Activated CD4-positive, alpha-beta T cell treated with anti-CD3 and anti-CD28 coated beads, Interleukin-2, amount 10 ng/mL, durations not matched to agents 7 days and 5 days (primary cell): ENCODE data around the gene SH3BP4. TPM values are rescaled to one million over a fixed set of nuclear protein-coding genes. Genes with fewer than 3 reads are reported as not detected.

ENCODE experiments used
- CTCF ChIA-PET: fragments of 350-600 bp; sonication (Branson Sonifier 250); formaldehyde crosslinking; loops from one replicate; lab custom pipeline; 2021; ENCODE audit warnings: antibody characterized with exemption; lab: Charles Lee
- POLR2A ChIA-PET: fragments of 350-600 bp; sonication (Branson Sonifier 250); formaldehyde crosslinking; loops from one replicate; lab custom pipeline; 2021; ENCODE audit warnings: antibody characterized with exemption; lab: Charles Lee
- DNase-seq: peaks from one replicate; pipeline ENCODE4 v3.0.0-alpha.2; 2020
- H3K27ac Mint-ChIP-seq: one replicate; pipeline ENCODE4 v1.8.0; 2021; ENCODE audit warnings: mild to moderate bottlenecking, moderate library complexity, mixed read lengths
- H3K27me3 Mint-ChIP-seq: one replicate; pipeline ENCODE4 v1.8.0; 2021; ENCODE audit warnings: mixed read lengths
- H3K36me3 Mint-ChIP-seq: one replicate; pipeline ENCODE4 v1.8.0; 2021; ENCODE audit warnings: low read depth, mixed read lengths
- H3K4me1 Mint-ChIP-seq: one replicate; pipeline ENCODE4 v1.8.0; 2021; ENCODE audit warnings: mixed read lengths
- H3K4me3 Mint-ChIP-seq: one replicate; pipeline ENCODE4 v1.8.0; 2021; ENCODE audit warnings: mild to moderate bottlenecking, moderate library complexity, mixed read lengths
- H3K9me3 Mint-ChIP-seq: one replicate; pipeline ENCODE4 v1.8.0; 2021; ENCODE audit warnings: mixed read lengths
- total RNA-seq, 2 experiments: library from RNA; stranded (reverse); gene quantifications; one replicate each; pipeline ENCODE4 v1.2.3, GENCODE V29; 2021

The SH3BP4 gene
- total RNA-seq, 2 experiments from 2014 or later: not detected

GRCh38 chr2:234963773-234964615 lies 12.2 kb downstream of the SH3BP4 start:
- H3K9me3 Mint-ChIP-seq: no peaks in the 10 kb centered on the region

DNA sequence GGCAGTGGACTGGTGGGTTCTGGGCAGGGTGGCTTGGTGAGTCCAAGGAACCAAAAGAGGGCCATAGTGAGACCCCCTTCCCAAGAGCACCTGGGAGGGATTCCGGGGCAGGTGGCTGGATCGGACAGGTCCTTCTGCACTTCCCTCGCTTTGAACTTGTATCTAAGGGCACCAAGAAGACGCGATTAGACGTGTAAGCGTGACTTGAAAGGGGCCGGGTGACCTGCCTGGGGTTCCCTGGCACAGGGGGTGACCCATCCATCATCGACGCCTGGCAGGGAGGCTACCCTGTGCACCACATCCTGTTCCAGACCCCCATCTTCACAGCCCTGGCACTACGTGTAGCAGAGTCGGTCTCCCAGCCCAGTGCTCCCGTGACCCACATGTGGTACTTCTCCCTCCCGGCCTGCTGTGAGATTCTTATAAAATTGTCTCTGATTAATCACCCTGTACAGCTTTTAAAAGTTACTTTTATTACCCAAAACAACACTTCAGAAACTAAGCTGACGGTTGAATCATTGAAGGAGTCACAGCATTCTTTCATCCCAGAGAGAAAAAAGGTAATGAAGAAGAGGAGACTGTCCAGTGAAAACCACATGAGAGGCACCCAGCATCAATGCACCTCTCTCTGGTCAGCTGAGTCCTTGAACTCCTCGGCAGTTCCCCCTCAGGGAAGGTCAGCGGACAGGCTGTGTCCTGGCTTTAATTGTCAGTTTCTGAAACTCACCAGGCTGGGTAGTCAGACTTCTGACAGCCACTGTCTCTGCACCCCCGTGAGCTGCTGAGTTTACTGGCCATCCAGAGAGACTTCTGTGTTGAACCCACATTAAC lies 13.0 kb downstream of the SH3BP4 start:
- Mint-ChIP-seq H3K27me3 (peaks cover 6% of the 10 kb centered on the region), H3K9me3 (no peaks in the 10 kb centered on the region), H3K27ac (no peak overlapping the region), H3K4me1 (no peaks in the 10 kb centered on the region), H3K36me3 (no peaks in the 10 kb centered on the region), H3K4me3 (no peak overlapping the region)
- ChIA-PET POLR2A (no interaction called here), CTCF (no interaction called here)
- DNase-seq: no peak

More at GRCh38 chr2:234963773-234964615, 12.2 kb downstream of the SH3BP4 start:
- Mint-ChIP-seq H3K36me3 (no peaks in the 10 kb centered on the region), H3K4me3 (no peak overlapping the region), H3K27me3 (peaks cover 3% of the 10 kb centered on the region), H3K27ac (no peak overlapping the region), H3K4me1 (no peaks in the 10 kb centered on the region)
- ChIA-PET POLR2A (no interaction called here), CTCF (no interaction called here)
- no peak for DNase-seq

DNA sequence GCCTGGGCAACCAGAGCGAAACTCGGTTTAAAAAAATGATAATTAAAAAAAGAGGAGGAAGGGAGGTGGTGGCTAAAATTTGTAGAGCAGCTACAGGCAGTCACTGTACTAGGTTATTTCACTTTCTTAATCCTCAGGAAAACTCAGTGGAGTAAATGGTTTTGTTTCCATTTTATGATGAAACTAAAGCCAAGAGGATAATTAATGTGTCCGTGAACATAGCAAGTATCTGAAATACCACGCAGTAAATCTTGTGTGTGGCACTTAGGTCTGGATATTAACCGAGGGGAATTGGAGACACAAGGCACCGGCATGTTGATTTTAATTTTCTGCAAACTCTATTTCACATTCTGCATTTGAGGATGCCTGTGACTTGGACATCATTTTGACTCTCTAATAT lies 14.5 kb downstream of the SH3BP4 start:
- Mint-ChIP-seq H3K4me1 (no peaks in the 10 kb centered on the region), H3K27ac (no peak overlapping the region), H3K36me3 (no peaks in the 10 kb centered on the region), H3K27me3 (peaks cover 7% of the 10 kb centered on the region), H3K9me3 (no peaks in the 10 kb centered on the region), H3K4me3 (no peak overlapping the region)
- ChIA-PET CTCF (no interaction called here), POLR2A (no interaction called here)
- DNase-seq: no peak

GRCh38 chr2:234967201-234967869 lies 15.5 kb downstream of the SH3BP4 start:
- CTCF ChIA-PET: interaction anchor here (0.5 kb wide), 1 partner anchor 81 kb away, joined by 3 read pairs; no protein-coding TSS in a partner anchor
- H3K27ac Mint-ChIP-seq: no peak overlapping the region
- POLR2A ChIA-PET: no interaction called here

GRCh38 chr2:234967870-234968208 lies 16.0 kb downstream of the SH3BP4 start:
- no peaks in the 10 kb centered on the region for H3K36me3 Mint-ChIP-seq
- no peak for DNase-seq
- H3K27ac Mint-ChIP-seq: no peak overlapping the region
- peaks cover 7% of the 10 kb centered on the region for H3K27me3 Mint-ChIP-seq
- ChIA-PET POLR2A (no interaction called here), CTCF (no interaction called here)
- no peak overlapping the region for H3K4me3 Mint-ChIP-seq
- H3K4me1 Mint-ChIP-seq: no peaks in the 10 kb centered on the region
- H3K9me3 Mint-ChIP-seq: no peaks in the 10 kb centered on the region

More at GRCh38 chr2:234967201-234967869, 15.5 kb downstream of the SH3BP4 start:
- Mint-ChIP-seq H3K9me3 (no peaks in the 10 kb centered on the region), H3K4me3 (no peak overlapping the region), H3K36me3 (no peaks in the 10 kb centered on the region), H3K4me1 (no peaks in the 10 kb centered on the region), H3K27me3 (peaks cover 7% of the 10 kb centered on the region)
- no peak for DNase-seq

DNA sequence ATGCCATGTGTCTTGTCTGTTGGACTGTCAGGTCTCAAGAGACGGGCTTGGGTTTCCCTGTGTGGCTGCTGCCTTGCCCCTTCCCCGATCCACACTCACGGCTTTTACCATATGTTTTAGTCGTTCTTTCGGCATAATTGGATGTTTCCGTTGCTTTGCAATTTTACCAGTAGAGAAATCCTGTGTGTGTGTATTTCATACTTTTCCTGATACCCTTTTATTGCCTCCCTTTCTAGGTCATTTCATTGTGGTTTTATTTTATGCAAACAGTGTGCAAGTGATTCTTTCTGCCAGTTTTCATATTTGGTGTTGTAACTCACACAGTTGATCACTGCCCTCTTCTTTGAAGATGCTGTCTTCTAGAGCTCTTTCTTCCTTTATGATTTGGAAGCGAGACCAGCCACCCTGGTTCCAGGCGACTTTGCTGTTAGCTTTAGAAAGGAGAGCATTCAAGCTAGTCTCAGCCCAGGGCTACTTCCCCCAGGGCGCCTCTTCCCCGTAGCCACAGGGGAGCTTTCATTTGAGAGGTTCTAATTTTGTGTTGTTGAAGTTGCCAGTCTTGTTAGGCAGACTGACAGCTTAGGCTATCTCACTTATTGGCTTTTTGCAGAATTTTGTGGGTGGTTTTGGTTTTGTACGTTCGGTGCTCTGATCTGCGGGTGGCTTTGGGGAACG lies 17.0 kb downstream of the SH3BP4 start:
- Mint-ChIP-seq H3K36me3 (no peaks in the 10 kb centered on the region), H3K27ac (no peak overlapping the region), H3K9me3 (no peaks in the 10 kb centered on the region), H3K4me1 (no peaks in the 10 kb centered on the region), H3K4me3 (no peak overlapping the region), H3K27me3 (peaks cover 7% of the 10 kb centered on the region)
- ChIA-PET POLR2A (no interaction called here), CTCF (interaction anchor here (0.6 kb wide), 1 partner anchor 1090 kb away, joined by 4 read pairs; no protein-coding TSS in a partner anchor)
- DNase-seq: no peak

GRCh38 chr2:234969306-234970098 lies 17.7 kb downstream of the SH3BP4 start:
- ChIA-PET CTCF (no interaction called here), POLR2A (no interaction called here)
- DNase-seq: no peak
- Mint-ChIP-seq H3K36me3 (no peaks in the 10 kb centered on the region), H3K27ac (no peak overlapping the region), H3K4me3 (no peak overlapping the region), H3K4me1 (no peaks in the 10 kb centered on the region), H3K9me3 (no peaks in the 10 kb centered on the region), H3K27me3 (peaks cover 7% of the 10 kb centered on the region)

DNA sequence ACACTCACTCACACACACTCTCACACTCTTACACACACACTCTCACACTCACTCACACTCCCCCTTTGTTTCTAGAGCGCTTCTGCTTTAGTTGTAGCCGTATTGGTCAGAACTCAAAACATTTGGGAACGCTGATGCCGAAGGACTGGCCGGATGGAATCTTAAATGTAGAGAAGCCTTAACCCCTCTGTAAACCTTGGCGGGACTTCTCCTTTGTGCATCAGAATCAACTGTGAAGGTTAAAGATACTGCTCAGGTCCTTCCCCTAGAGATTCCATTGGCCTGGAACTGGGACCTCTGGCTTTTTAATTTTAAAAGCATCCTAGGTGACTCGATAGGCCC lies 18.3 kb downstream of the SH3BP4 start:
- Mint-ChIP-seq H3K9me3 (no peaks in the 10 kb centered on the region), H3K36me3 (no peaks in the 10 kb centered on the region), H3K4me1 (no peaks in the 10 kb centered on the region), H3K27me3 (peaks cover 7% of the 10 kb centered on the region), H3K27ac (no peak overlapping the region), H3K4me3 (no peak overlapping the region)
- DNase-seq: no peak
- ChIA-PET POLR2A (no interaction called here), CTCF (no interaction called here)

- ChIA-PET POLR2A (no interaction called here), CTCF (no interaction called here)
- DNase-seq: no peak
- no peaks in the 10 kb centered on the region for H3K4me1 Mint-ChIP-seq
- peaks cover 7% of the 10 kb centered on the region for H3K27me3 Mint-ChIP-seq
- no peak overlapping the region for H3K27ac Mint-ChIP-seq
- no peak overlapping the region for H3K4me3 Mint-ChIP-seq
- H3K9me3 Mint-ChIP-seq: no peaks in the 10 kb centered on the region
- H3K36me3 Mint-ChIP-seq: no peaks in the 10 kb centered on the region
These were observed 18.7 kb downstream of the SH3BP4 start for GRCh38 chr2:234970477-234970882.

- H3K27ac Mint-ChIP-seq: no peak overlapping the region
- ChIA-PET CTCF (interaction anchor here (0.6 kb wide), 1 partner anchor 27 kb away, joined by 3 read pairs; no protein-coding TSS in a partner anchor), POLR2A (no interaction called here)
- no peaks in the 10 kb centered on the region for H3K36me3 Mint-ChIP-seq
- no peaks in the 10 kb centered on the region for H3K4me1 Mint-ChIP-seq
- H3K27me3 Mint-ChIP-seq: peaks cover 7% of the 10 kb centered on the region
- no peak for DNase-seq
- no peaks in the 10 kb centered on the region for H3K9me3 Mint-ChIP-seq
- no peak overlapping the region for H3K4me3 Mint-ChIP-seq
These were observed 19.7 kb downstream of the SH3BP4 start for GRCh38 chr2:234971496-234971895.

GRCh38 chr2:234973008-234973407 lies 21.2 kb downstream of the SH3BP4 start:
- Mint-ChIP-seq H3K27ac (no peak overlapping the region), H3K9me3 (no peaks in the 10 kb centered on the region), H3K27me3 (peaks cover 7% of the 10 kb centered on the region), H3K36me3 (no peaks in the 10 kb centered on the region), H3K4me1 (no peaks in the 10 kb centered on the region), H3K4me3 (no peak overlapping the region)
- CTCF ChIA-PET: no interaction called here
- DNase-seq: no peak
- POLR2A ChIA-PET: no interaction called here
